Inflammatory macrophage treated with lipopolysaccharide for 1 hour (primary cell): Measurements from ENCODE around the gene MAU2.
A peak's percentile ranks its signal among the peaks of the same experiment; 100 is the strongest.
"Not testable (repeated sequence)": the region's sequence is repeated elsewhere in the genome, so short reads cannot be mapped to it uniquely, and the experiment has no call there.

ENCODE experiments used
- DNase-seq, 2 donors: peaks; one replicate each; pipeline ENCODE4 v3.0.0-alpha.2; 2020 to 2022

The MAU2 gene

GRCh38 chr19:19385896-19386869, 65.6 kb downstream of the MAU2 start:
- peak in 1 of 2 donors; percentile 36 for DNase-seq

- DNase-seq: no peak
Measured at GRCh38 chr19:19387108-19387507, 66.5 kb downstream of the MAU2 start.

GRCh38 chr19:19388568-19389555, 68.2 kb downstream of the MAU2 start:
- no peak for DNase-seq

- not testable (repeated sequence) for DNase-seq
Measured at GRCh38 chr19:19389683-19390082, 69.1 kb downstream of the MAU2 start.

- DNase-seq: not testable (repeated sequence)
Measured at GRCh38 chr19:19394333-19394732, 73.7 kb downstream of the MAU2 start.

GRCh38 chr19:19399733-19400433, 79.3 kb downstream of the MAU2 start:
- no peak for DNase-seq

- DNase-seq: peak; percentile 59 to 60
Measured at GRCh38 chr19:19402656-19403372, 82.2 kb downstream of the MAU2 start.

- DNase-seq: peak; percentile 63 to 77
Measured at GRCh38 chr19:19403373-19403901, 82.8 kb downstream of the MAU2 start.

GRCh38 chr19:19404879-19405860, 84.5 kb downstream of the MAU2 start, which contains the start of gene GATAD2A:
GATAD2A (plus strand) TSS chr19:19405675; CDS start chr19:19465346, 59,671 bp downstream.
- DNase-seq: peak; percentile 95 to 97

- peak in 1 of 2 donors; percentile 47 for DNase-seq
Measured at GRCh38 chr19:19405971-19406877, 85.6 kb downstream of the MAU2 start.

GRCh38 chr19:19406878-19407632, 86.4 kb downstream of the MAU2 start:
- DNase-seq: peak; percentile 48 to 59

GRCh38 chr19:19407633-19407930, 87.0 kb downstream of the MAU2 start:
- DNase-seq: peak in 1 of 2 donors; percentile 30
